Ovary (tissue), 9 donors: ENCODE results near the gene SLC29A1. TPM values are rescaled to one million over a fixed set of nuclear protein-coding genes. Genes with fewer than 3 reads are reported as not detected.

Experiments used
- DNase-seq, 5 donors: peaks; one replicate each; pipeline ENCODE4 v3.0.0-alpha.2; 2019 to 2020
- H3K27ac ChIP-seq, 2 donors: fragments of 200-600 bp; one replicate each; pipeline versions ENCODE4 v1.5.1 to v1.8.0; 2019 to 2022
- H3K27me3 ChIP-seq: fragments of 200-600 bp; one replicate; pipeline ENCODE4 v1.8.0; 2022
- H3K36me3 ChIP-seq: fragments of 200-600 bp; sonication (generic); one replicate; pipeline ENCODE4 v1.5.1; 2019
- H3K4me1 ChIP-seq: one replicate; pipeline ENCODE4 v1.8.1; 2013; ENCODE audit warnings: mild to moderate bottlenecking, moderate library complexity; ENCODE audit not compliant: insufficient read depth
- H3K4me3 ChIP-seq: fragments of 200-600 bp; sonication (generic); one replicate; pipeline ENCODE4 v1.5.1; 2017
- H3K9me3 ChIP-seq, 2 donors: fragments of 200-600 bp in 1 of 2; sonication (generic) in 1 of 2; one replicate each; pipeline versions ENCODE4 v1.5.1 to v1.8.1; 2013 to 2019; ENCODE audit warnings: mild to moderate bottlenecking in 1 of 2, moderate library complexity in 1 of 2
- CTCF ChIP-seq, 3 donors: fragments of 450-650 bp in 2 of 3; fragments of 200-600 bp in 1 of 3; IDR thresholded peaks; one replicate each; pipeline versions ENCODE4 v1.5.1 to v1.8.0; 2016 to 2022; ENCODE audit warnings: antibody characterized with exemption in 3 of 3, mild to moderate bottlenecking in 1 of 3
- EP300 ChIP-seq: sonication (generic); formaldehyde crosslinking; IDR thresholded peaks from one replicate; pipeline ENCODE4 v1.6.1; 2017; ENCODE audit warnings: antibody characterized with exemption
- POLR2A ChIP-seq: fragments of 450-650 bp; IDR thresholded peaks from one replicate; pipeline ENCODE4 v1.6.1; 2017; ENCODE audit warnings: antibody characterized with exemption, mild to moderate bottlenecking, moderate library complexity
- WGBS, 3 donors: extraction: QIAGEN DNeasy Blood & Tissue Kit in 1 of 3; methylation state at CpG; one replicate each; pipeline versions ENCODE4 v1.1.5 to v1.1.7; 2013 to 2017; 5-methylcytosine and 5-hydroxymethylcytosine counted together
- intact Hi-C, 4 donors: fragments of 100-400 bp; cut with DNase I; formaldehyde crosslinking; loops; one replicate each; pipeline versions ENCODE4 v1.11.0 to v1.15.1; 2022 to 2023
- polyA plus RNA-seq, 2 donors: library from polyadenylated mRNA; stranded (reverse); fragments of 200-250 nt in 1 of 2; fragments of 350-450 nt in 1 of 2; fragmentation: Illumina TruSeq in 1 of 2; extraction: RNeasy Lipid Tissue Mini Kit (QIAGEN cat#74804) in 1 of 2; gene quantifications; one replicate each; pipeline ENCODE4 v1.2.3, GENCODE V29; 2013 to 2014
- total RNA-seq, 7 donors: library from RNA; depleted of rRNA in 2 of 7; stranded (reverse); fragments of >200 nt in 2 of 7; fragmentation: NEBNext Ultra II Directional in 3 of 7; extraction: Animal tissue kit (Norgen Biotek cat#: 25700) in 3 of 7; gene quantifications; one replicate each; pipeline versions ENCODE4 v1.1.0 to v1.2.4, GENCODE V29; 2016 to 2023
- donor health status: DM: no; HTN: no; CAD: no; lungs with moderate emphysema.
- donor health status: DM: no; HTN: no; CAD: no.
- donor health status: Bipolar disorder and iron deficiency.
- donor health status: DM: yes; HTN: yes; CAD: no.
- donor health status: DM: no; HTN: no; CAD: no.
- donor health status: DM: yes; HTN: yes; CAD: no.

Gene SLC29A1
- total and polyA plus RNA-seq, 9 donors = 11.2 to 54.0 (median 30.2) TPM

- 0 to 1% (median 1%) methylated on average over 21 to 45 of the region's 45 CpGs for WGBS, 3 donors
- no peak for TF ChIP-seq EP300
- peak; percentile 57 for TF ChIP-seq POLR2A
- H3K4me3 ChIP-seq = peak overlapping the region; percentile 53
- intact Hi-C loops = no loop called here
- H3K27ac ChIP-seq = peak overlapping the region; percentile 46 to 79
- DNase-seq = peak; percentile 85 to 88 (median 87)
- H3K27me3 ChIP-seq = no peaks in the 10 kb centered on the region
- H3K9me3 ChIP-seq = no peaks in the 10 kb centered on the region
- H3K4me1 ChIP-seq = peaks cover 22% of the 10 kb centered on the region
- H3K36me3 ChIP-seq = no peaks in the 10 kb centered on the region
Observed at GRCh38 chr6:44219053-44219814, 4.2 kb upstream of the SLC29A1 start.

- H3K36me3 ChIP-seq = no peaks in the 10 kb centered on the region
- peak overlapping the region; percentile 46 to 79 for H3K27ac ChIP-seq
- DNase-seq = no peak
- H3K4me3 ChIP-seq = peak overlapping the region; percentile 53
- 48 to 62% (median 54%) methylated on average over 25 to 28 of the region's 28 CpGs for WGBS, 3 donors
- TF ChIP-seq CTCF (IDR thresholded peaks at IDR 0.05) = no peak
- no peak for TF ChIP-seq EP300
- TF ChIP-seq POLR2A = no peak
- H3K4me1 ChIP-seq = peaks cover 24% of the 10 kb centered on the region
- H3K9me3 ChIP-seq = no peaks in the 10 kb centered on the region
- H3K27me3 ChIP-seq = no peaks in the 10 kb centered on the region
- intact Hi-C loops = no loop called here
Observed at GRCh38 chr6:44219815-44220784, 3.3 kb upstream of the SLC29A1 start.

- Histone ChIP-seq H3K4me3 (no peak overlapping the region), H3K27me3 (no peaks in the 10 kb centered on the region), H3K27ac (peak overlapping the region in 1 of 2 donors; percentile 60), H3K36me3 (no peaks in the 10 kb centered on the region), H3K4me1 (peaks cover 24% of the 10 kb centered on the region), H3K9me3 (no peaks in the 10 kb centered on the region)
- DNase-seq = no peak
- no peak for TF ChIP-seq POLR2A
- no peak for TF ChIP-seq EP300
- no peak for TF ChIP-seq CTCF (IDR thresholded peaks at IDR 0.05)
- 86 to 92% (median 90%) methylated on average over 4 of the region's 4 CpGs for WGBS, 3 donors
- intact Hi-C loops = no loop called here
Observed at GRCh38 chr6:44220913-44221290, 2.5 kb upstream of the SLC29A1 start.

- H3K27me3 ChIP-seq = no peaks in the 10 kb centered on the region
- H3K27ac ChIP-seq = peak overlapping the region; percentile 60 to 72
- no peak overlapping the region for H3K4me3 ChIP-seq
- H3K36me3 ChIP-seq = no peaks in the 10 kb centered on the region
- no peaks in the 10 kb centered on the region for H3K9me3 ChIP-seq
- intact Hi-C loops = no loop called here
- WGBS, 3 donors = 7 to 38% (median 20%) methylated on average over 4 of the region's 4 CpGs
- DNase-seq = peak; percentile 84 to 92 (median 89)
- TF ChIP-seq EP300 (no peak), CTCF (IDR thresholded peaks at IDR 0.05) (peak; percentile 50 to 69 (median 66))
- peaks cover 29% of the 10 kb centered on the region for H3K4me1 ChIP-seq
Observed at GRCh38 chr6:44221291-44221960, 2.0 kb upstream of the SLC29A1 start.
